OCI-LY1 (cell line): ENCODE data around the gene SERINC2.

Source experiments
- EZH2 ChIP-seq: fragments of 200-600 bp; sonication (generic), shearing (Covaris generic); IDR thresholded peaks from 2 replicates; pipeline ENCODE4 v1.8.0; 2017; ENCODE audit warnings: borderline replicate concordance, mixed run types, mild to moderate bottlenecking, antibody characterized with exemption, low read length, moderate library complexity, mixed read lengths
- TF ChIP-seq, protein P1 (sequence below): fragments of 200-600 bp; sonication (generic), shearing (Covaris generic); IDR thresholded peaks from 2 replicates; pipeline ENCODE4 v1.5.1; 2017; ENCODE audit warnings: mild to moderate bottlenecking, antibody characterized with exemption, low read length, moderate library complexity, mixed read lengths

DNA sequence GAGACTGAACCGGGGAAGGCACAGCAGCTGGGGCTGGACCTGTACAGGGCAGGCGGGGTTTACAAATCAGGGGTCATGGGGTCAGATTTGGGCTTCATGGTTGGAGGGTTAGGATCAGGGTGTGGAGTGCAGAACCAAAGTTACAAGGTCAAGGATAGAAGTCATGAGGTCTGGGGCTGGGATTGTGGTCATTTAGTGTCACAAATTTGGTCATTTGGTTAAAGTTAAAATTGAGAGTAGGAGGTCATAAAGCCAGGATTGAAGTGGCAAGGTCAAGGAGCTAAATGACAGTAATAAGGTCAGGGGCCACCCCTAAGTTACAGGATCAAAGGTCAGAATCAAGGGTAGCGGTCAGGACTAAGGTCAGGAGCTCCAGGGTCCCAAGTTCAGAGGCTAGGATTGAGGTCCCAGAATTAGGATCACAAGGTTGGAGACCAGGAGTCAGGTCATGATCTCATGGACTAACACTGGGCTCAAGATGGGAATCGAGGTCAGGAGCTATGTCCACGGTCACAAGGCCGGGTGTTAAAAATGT is 20.4 kb downstream of the SERINC2 start:
- TF ChIP-seq EZH2: no peak
- TF ChIP-seq, protein P1, sequence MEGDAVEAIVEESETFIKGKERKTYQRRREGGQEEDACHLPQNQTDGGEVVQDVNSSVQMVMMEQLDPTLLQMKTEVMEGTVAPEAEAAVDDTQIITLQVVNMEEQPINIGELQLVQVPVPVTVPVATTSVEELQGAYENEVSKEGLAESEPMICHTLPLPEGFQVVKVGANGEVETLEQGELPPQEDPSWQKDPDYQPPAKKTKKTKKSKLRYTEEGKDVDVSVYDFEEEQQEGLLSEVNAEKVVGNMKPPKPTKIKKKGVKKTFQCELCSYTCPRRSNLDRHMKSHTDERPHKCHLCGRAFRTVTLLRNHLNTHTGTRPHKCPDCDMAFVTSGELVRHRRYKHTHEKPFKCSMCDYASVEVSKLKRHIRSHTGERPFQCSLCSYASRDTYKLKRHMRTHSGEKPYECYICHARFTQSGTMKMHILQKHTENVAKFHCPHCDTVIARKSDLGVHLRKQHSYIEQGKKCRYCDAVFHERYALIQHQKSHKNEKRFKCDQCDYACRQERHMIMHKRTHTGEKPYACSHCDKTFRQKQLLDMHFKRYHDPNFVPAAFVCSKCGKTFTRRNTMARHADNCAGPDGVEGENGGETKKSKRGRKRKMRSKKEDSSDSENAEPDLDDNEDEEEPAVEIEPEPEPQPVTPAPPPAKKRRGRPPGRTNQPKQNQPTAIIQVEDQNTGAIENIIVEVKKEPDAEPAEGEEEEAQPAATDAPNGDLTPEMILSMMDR: no peak
